IMR-90 (cell line): ENCODE results near the gene PAPSS1. TPM values are rescaled to one million over a fixed set of nuclear protein-coding genes. Genes with fewer than 3 reads are reported as not detected.

Source experiments
- ATAC-seq: fragments of 200-7000 bp; cut with Tn5 transposase; 2 replicates; pipeline ENCODE4 v1.9.1; 2020; ENCODE audit warnings: low read depth, mild to moderate bottlenecking, moderate library complexity
- BruUV-seq: library from RNA; stranded (reverse); fragments of 400-500 nt; replicated peaks from 2 replicates; lab custom pipeline; 2021; lab: Mats Ljungman, UMichigan
- CTCF ChIA-PET: fragments of 300-600 bp; formaldehyde crosslinking; extraction: SDS; loops from one replicate; lab custom pipeline; 2021; ENCODE audit warnings: antibody characterized with exemption; lab: Yijun Ruan, JAX
- POLR2A ChIA-PET: fragments of 300-600 bp; sonication (Branson Sonifier 250); formaldehyde crosslinking; loops from one replicate; lab custom pipeline; 2022; ENCODE audit warnings: antibody characterized with exemption; ENCODE audit not compliant: unreplicated experiment; lab: Charles Lee
- DNase-seq: peaks from one replicate; pipeline ENCODE4 v3.0.0; 2013
- H2AFZ ChIP-seq: replicated peaks from 2 replicates; pipeline ENCODE3; 2013; ENCODE audit warnings: low read length, mild to moderate bottlenecking; ENCODE audit not compliant: poor library complexity
- H2AK5ac ChIP-seq: 2 replicates; pipeline ENCODE4 v1.6.1; 2013; ENCODE audit warnings: low read depth, low read length, inconsistent platforms
- H2AK9ac ChIP-seq: replicated peaks from 2 replicates; pipeline ENCODE3; 2013; ENCODE audit warnings: mild to moderate bottlenecking, low read depth, low read length, moderate library complexity; ENCODE audit not compliant: poor library complexity
- H2BK120ac ChIP-seq: 2 replicates; pipeline ENCODE4 v1.6.1; 2013; ENCODE audit warnings: low read depth, low read length, inconsistent platforms
- H2BK15ac ChIP-seq: 3 replicates; pipeline ENCODE4 v1.6.1; 2013; ENCODE audit warnings: low read depth, low read length, inconsistent platforms
- H2BK20ac ChIP-seq: 2 replicates; pipeline ENCODE4 v1.6.1; 2013; ENCODE audit warnings: low read depth, mild to moderate bottlenecking, inconsistent platforms, low read length, moderate library complexity
- H2BK5ac ChIP-seq: 2 replicates; pipeline ENCODE4 v1.6.1; 2013; ENCODE audit warnings: mild to moderate bottlenecking, low read depth, low read length, inconsistent platforms; ENCODE audit not compliant: poor library complexity, severe bottlenecking
- H3K14ac ChIP-seq: replicated peaks from 2 replicates; pipeline ENCODE4 v1.6.1; 2013; ENCODE audit warnings: low read depth, low read length, inconsistent platforms
- H3K18ac ChIP-seq: 2 replicates; pipeline ENCODE4 v1.6.1; 2013; ENCODE audit warnings: low read depth, low read length, control low read depth
- H3K23ac ChIP-seq: 2 replicates; pipeline ENCODE4 v1.6.1; 2013; ENCODE audit warnings: low read depth, low read length, inconsistent platforms
- H3K27ac ChIP-seq: 2 replicates; pipeline ENCODE4 v1.5.1; 2013; ENCODE audit warnings: mild to moderate bottlenecking, control low read depth, low read length; ENCODE audit not compliant: insufficient read depth
- H3K27me3 ChIP-seq: 2 replicates; pipeline ENCODE4 v1.6.1; 2013; ENCODE audit warnings: low read length; ENCODE audit not compliant: control insufficient read depth, insufficient read depth
- H3K36me3 ChIP-seq: 2 replicates; pipeline ENCODE4 v1.6.1; 2013; ENCODE audit warnings: low read length, mixed read lengths; ENCODE audit not compliant: control insufficient read depth, insufficient read depth
- H3K4ac ChIP-seq: 2 replicates; pipeline ENCODE4 v1.6.1; 2013; ENCODE audit warnings: low read depth, low read length, inconsistent platforms
- H3K4me1 ChIP-seq: 2 replicates; pipeline ENCODE4 v1.6.1; 2013; ENCODE audit warnings: low read length, mixed read lengths; ENCODE audit not compliant: control insufficient read depth, insufficient read depth
- H3K4me2 ChIP-seq: 2 replicates; pipeline ENCODE4 v1.6.1; 2013; ENCODE audit warnings: low read depth, mild to moderate bottlenecking, control low read depth, low read length, moderate library complexity
- H3K4me3 ChIP-seq: 2 replicates; pipeline ENCODE4 v1.5.1; 2013; ENCODE audit warnings: low read depth, mild to moderate bottlenecking, control low read depth, low read length, moderate library complexity; ENCODE audit not compliant: insufficient read depth
- H3K56ac ChIP-seq: 2 replicates; pipeline ENCODE4 v1.6.1; 2013; ENCODE audit warnings: low read length, inconsistent platforms; ENCODE audit not compliant: insufficient read depth; ENCODE audit errors: extremely low read depth
- H3K79me1 ChIP-seq, 2 experiments: 2 replicates each; pipeline ENCODE4 v1.6.1; 2013; ENCODE audit warnings: low read length in 2 of 2, inconsistent platforms in 1 of 2, low read depth in 1 of 2
- H3K9ac ChIP-seq: 2 replicates; pipeline ENCODE4 v1.6.1; 2013; ENCODE audit warnings: low read depth, low read length, control low read depth
- H3K9me1 ChIP-seq: 2 replicates; pipeline ENCODE4 v1.6.1; 2013; ENCODE audit warnings: low read length, inconsistent platforms; ENCODE audit not compliant: insufficient read depth
- H3K9me3 ChIP-seq: 2 replicates; pipeline ENCODE4 v1.6.1; 2013; ENCODE audit warnings: low read length; ENCODE audit not compliant: control insufficient read depth, insufficient read depth
- H4K20me1 ChIP-seq: 2 replicates; pipeline ENCODE4 v1.6.1; 2013; ENCODE audit warnings: low read length, inconsistent platforms; ENCODE audit not compliant: insufficient read depth
- H4K5ac ChIP-seq: 2 replicates; pipeline ENCODE4 v1.6.1; 2013; ENCODE audit warnings: mild to moderate bottlenecking, low read depth, low read length, control low read depth
- H4K8ac ChIP-seq, 2 experiments: 2 replicates each; pipeline ENCODE4 v1.6.1; 2013; ENCODE audit warnings: low read depth in 2 of 2, low read length in 2 of 2, control low read depth in 1 of 2, inconsistent platforms in 1 of 2
- H4K91ac ChIP-seq: 2 replicates; pipeline ENCODE4 v1.6.1; 2013; ENCODE audit warnings: low read depth, low read length, inconsistent platforms; ENCODE audit not compliant: insufficient read depth
- CEBPB ChIP-seq: IDR thresholded peaks from 2 replicates; pipeline ENCODE4 v1.6.1; 2012; ENCODE audit warnings: low read depth, low read length, improper control_type of control experiment
- CHD1 ChIP-seq: IDR thresholded peaks from 2 replicates; pipeline ENCODE4 v1.6.1; 2012; ENCODE audit warnings: low read depth, low read length, improper control_type of control experiment
- MAZ ChIP-seq: IDR thresholded peaks from 2 replicates; pipeline ENCODE4 v1.6.1; 2012; ENCODE audit warnings: low read depth, mild to moderate bottlenecking, low read length, improper control_type of control experiment, moderate library complexity, borderline replicate concordance
- MXI1 ChIP-seq: IDR thresholded peaks from 2 replicates; pipeline ENCODE4 v1.6.1; 2012; ENCODE audit warnings: low read depth, mild to moderate bottlenecking, low read length, moderate library complexity, borderline replicate concordance
- NFE2L2 ChIP-seq: fragments of 150-350 bp; IDR thresholded peaks from 2 replicates; pipeline ENCODE4 v1.6.1; 2016; ENCODE audit warnings: low read depth, mild to moderate bottlenecking, low read length
- POLR2A ChIP-seq: IDR thresholded peaks from 2 replicates; pipeline ENCODE4 v1.6.1; 2012; ENCODE audit warnings: mild to moderate bottlenecking, low read depth, low read length
- RAD21 ChIP-seq: IDR thresholded peaks from 2 replicates; pipeline ENCODE4 v1.6.1; 2012; ENCODE audit warnings: low read length, improper control_type of control experiment
- RCOR1 ChIP-seq: IDR thresholded peaks from 2 replicates; pipeline ENCODE4 v1.6.1; 2012; ENCODE audit warnings: mild to moderate bottlenecking, low read length, improper control_type of control experiment; ENCODE audit not compliant: insufficient replicate concordance
- RFX5 ChIP-seq: IDR thresholded peaks from 2 replicates; pipeline ENCODE4 v1.8.0; 2012; ENCODE audit warnings: low read depth, mild to moderate bottlenecking, low read length, moderate library complexity
- SMC3 ChIP-seq: fragments of 150-350 bp; IDR thresholded peaks from 2 replicates; pipeline ENCODE4 v1.6.1; 2016; ENCODE audit warnings: low read depth, mild to moderate bottlenecking, antibody characterized with exemption, low read length, moderate library complexity
- USF2 ChIP-seq: fragments of 150-350 bp; IDR thresholded peaks from 2 replicates; pipeline ENCODE4 v1.6.1; 2017; ENCODE audit warnings: mild to moderate bottlenecking, antibody characterized with exemption, low read length, low read depth
- WGBS, 2 experiments: methylation state at CpG; one replicate each; pipeline versions ENCODE4 v1.1.5 to v1.1.7; 2013; ENCODE audit warnings: missing lambda C conversion rate in 2 of 2; ENCODE audit not compliant: insufficient read length in 1 of 2; ENCODE audit errors: extremely low coverage in 2 of 2; 5-methylcytosine and 5-hydroxymethylcytosine counted together
- dilution Hi-C: fragments of 300-500 bp; cut with HindIII; formaldehyde crosslinking; loops from one replicate; pipeline ENCODE4 v1.14.3; 2018; ENCODE audit warnings: low sequenced_read_pairs; ENCODE audit not compliant: unreplicated experiment
- in situ Hi-C: fragments of 300-500 bp; cut with MboI; formaldehyde crosslinking; loops from 3 replicates; pipeline ENCODE4 v1.14.3; 2019; ENCODE audit warnings: low sequenced_read_pairs, inconsistent platforms, mixed read lengths
- intact Hi-C: fragments of 100-400 bp; cut with micrococcal nuclease; formaldehyde crosslinking; loops from 2 replicates; pipeline ENCODE4 v1.10.0; 2022
- polyA plus RNA-seq, 3 experiments: library from polyadenylated mRNA; depleted of rRNA; stranded (reverse); fragments of >200 nt; gene quantifications; 2 replicates each; pipeline ENCODE4 v1.2.3, GENCODE V29; 2012; ENCODE audit warnings: low replicate concordance in 1 of 3
- total RNA-seq: library from RNA; depleted of rRNA; stranded (reverse); fragments of >200 nt; gene quantifications from 2 replicates; pipeline ENCODE4 v1.2.3, GENCODE V29; 2012
- TF ChIP-seq, protein P1 (sequence below): conservative IDR thresholded peaks from 2 replicates; pipeline ENCODE4 v1.5.1; 2012; ENCODE audit warnings: mild to moderate bottlenecking, low read depth, low read length, improper control_type of control experiment

The PAPSS1 gene
- total and polyA plus RNA-seq, 2 of the 4 experiments (the other 2 are of a cell fraction), result 71.8 to 82.8 TPM

GRCh38 chr4:107725281-107725859 is 5.3 kb upstream of the PAPSS1 start:
- in situ Hi-C loops (no loop called here), dilution Hi-C loops (no loop called here), intact Hi-C loops (no loop called here)
- no peak for TF ChIP-seq USF2
- TF ChIP-seq MAZ, result no peak
- TF ChIP-seq NFE2L2, result no peak
- TF ChIP-seq RCOR1, result no peak
- no peak for TF ChIP-seq POLR2A
- TF ChIP-seq RAD21, result no peak
- TF ChIP-seq CHD1, result no peak
- no peak for TF ChIP-seq CEBPB
- TF ChIP-seq RFX5, result no peak
- no peak for TF ChIP-seq SMC3
- TF ChIP-seq MXI1, result no peak
- TF ChIP-seq, protein P1, sequence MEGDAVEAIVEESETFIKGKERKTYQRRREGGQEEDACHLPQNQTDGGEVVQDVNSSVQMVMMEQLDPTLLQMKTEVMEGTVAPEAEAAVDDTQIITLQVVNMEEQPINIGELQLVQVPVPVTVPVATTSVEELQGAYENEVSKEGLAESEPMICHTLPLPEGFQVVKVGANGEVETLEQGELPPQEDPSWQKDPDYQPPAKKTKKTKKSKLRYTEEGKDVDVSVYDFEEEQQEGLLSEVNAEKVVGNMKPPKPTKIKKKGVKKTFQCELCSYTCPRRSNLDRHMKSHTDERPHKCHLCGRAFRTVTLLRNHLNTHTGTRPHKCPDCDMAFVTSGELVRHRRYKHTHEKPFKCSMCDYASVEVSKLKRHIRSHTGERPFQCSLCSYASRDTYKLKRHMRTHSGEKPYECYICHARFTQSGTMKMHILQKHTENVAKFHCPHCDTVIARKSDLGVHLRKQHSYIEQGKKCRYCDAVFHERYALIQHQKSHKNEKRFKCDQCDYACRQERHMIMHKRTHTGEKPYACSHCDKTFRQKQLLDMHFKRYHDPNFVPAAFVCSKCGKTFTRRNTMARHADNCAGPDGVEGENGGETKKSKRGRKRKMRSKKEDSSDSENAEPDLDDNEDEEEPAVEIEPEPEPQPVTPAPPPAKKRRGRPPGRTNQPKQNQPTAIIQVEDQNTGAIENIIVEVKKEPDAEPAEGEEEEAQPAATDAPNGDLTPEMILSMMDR, result no peak
- Histone ChIP-seq H3K18ac (no peak overlapping the region), H2BK5ac (no peak overlapping the region), H3K4ac (no peak overlapping the region), H3K27ac (no peak overlapping the region), H3K9me3 (no peaks in the 10 kb centered on the region), H2AFZ (no peak overlapping the region), H4K91ac (no peak overlapping the region), H3K9ac (no peak overlapping the region), H3K23ac (no peak overlapping the region), H3K36me3 (no peaks in the 10 kb centered on the region), H3K9me1 (no peaks in the 10 kb centered on the region), H2AK5ac (no peak overlapping the region), H2BK120ac (no peak overlapping the region), H4K20me1 (no peaks in the 10 kb centered on the region), H2BK15ac (no peak overlapping the region), H3K79me1 (no peaks in the 10 kb centered on the region), H4K8ac (no peak overlapping the region), H3K4me2 (no peak overlapping the region), H3K27me3 (no peaks in the 10 kb centered on the region), H4K5ac (no peak overlapping the region), H3K56ac (no peak overlapping the region), H3K14ac (no peak overlapping the region), H3K4me1 (no peaks in the 10 kb centered on the region), H2AK9ac (no peak overlapping the region), H2BK20ac (no peak overlapping the region), H3K4me3 (no peak overlapping the region)
- no CpG with 5 or more reads among the region's 3 CpGs for whole genome bisulfite sequencing, 2 experiments
- POLR2A ChIA-PET, result no interaction called here
- ATAC-seq, result no peak
- BruUV-seq, result no TSS peak
- CTCF ChIA-PET, result no interaction called here
- peak; percentile 23 for DNase-seq
